ENCODE measurements around the gene WDR45B.

WDR45B gene

DNA sequence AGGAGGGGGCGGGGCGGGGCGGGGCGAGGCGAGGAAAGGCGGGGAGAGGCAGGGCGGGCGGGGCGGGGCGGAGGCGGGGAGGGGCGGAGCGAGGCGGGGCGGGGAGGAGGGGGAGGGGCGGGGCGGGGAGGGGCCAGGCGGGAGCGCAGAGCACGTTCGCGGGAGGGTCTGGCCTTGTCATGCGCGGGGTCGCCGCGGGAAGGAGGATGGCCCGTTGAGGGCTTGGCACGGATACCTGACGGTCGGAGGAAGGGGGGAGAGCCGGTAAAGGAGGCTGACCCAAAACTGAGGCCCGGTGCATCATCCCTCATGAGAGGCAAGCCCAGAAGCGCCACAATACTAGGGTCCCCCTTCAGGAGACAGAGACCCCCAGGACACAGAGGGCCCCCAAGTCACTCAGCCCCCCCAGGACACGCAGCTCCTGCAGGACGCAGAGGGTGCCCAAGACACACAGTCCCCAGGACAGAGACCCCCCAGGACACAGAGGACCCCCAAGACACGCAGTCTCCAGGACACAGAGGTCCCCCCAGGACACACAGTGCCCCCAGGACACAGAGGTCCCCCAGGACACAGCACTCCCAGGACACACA lies 593 bp upstream of the WDR45B start:
- Histone ChIP-seq H3K4me3 (peak overlapping the region; percentile 50 to 92), H3K9me3 (no peaks in the 10 kb centered on the region), H3K27me3 (no peaks in the 10 kb centered on the region), H3K4me1 (peaks cover 0 to 39% (median 23%) of the 10 kb centered on the region in 4 donors), H3K27ac (peak overlapping the region; percentile 86 to 98), H3K36me3 (peaks cover 0 to 10% (median 9%) of the 10 kb centered on the region in 3 donors)
- TF ChIP-seq, protein P1, sequence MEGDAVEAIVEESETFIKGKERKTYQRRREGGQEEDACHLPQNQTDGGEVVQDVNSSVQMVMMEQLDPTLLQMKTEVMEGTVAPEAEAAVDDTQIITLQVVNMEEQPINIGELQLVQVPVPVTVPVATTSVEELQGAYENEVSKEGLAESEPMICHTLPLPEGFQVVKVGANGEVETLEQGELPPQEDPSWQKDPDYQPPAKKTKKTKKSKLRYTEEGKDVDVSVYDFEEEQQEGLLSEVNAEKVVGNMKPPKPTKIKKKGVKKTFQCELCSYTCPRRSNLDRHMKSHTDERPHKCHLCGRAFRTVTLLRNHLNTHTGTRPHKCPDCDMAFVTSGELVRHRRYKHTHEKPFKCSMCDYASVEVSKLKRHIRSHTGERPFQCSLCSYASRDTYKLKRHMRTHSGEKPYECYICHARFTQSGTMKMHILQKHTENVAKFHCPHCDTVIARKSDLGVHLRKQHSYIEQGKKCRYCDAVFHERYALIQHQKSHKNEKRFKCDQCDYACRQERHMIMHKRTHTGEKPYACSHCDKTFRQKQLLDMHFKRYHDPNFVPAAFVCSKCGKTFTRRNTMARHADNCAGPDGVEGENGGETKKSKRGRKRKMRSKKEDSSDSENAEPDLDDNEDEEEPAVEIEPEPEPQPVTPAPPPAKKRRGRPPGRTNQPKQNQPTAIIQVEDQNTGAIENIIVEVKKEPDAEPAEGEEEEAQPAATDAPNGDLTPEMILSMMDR (IDR thresholded peaks at IDR 0.05), result no peak
- DNase-seq, result peak; percentile 47 to 87
- intact Hi-C loops (cut with DNase I; ENCODE audit: low total_unique reads), result loop anchor here (5.0 kb wide), 1 partner anchor 103 kb away; the partner anchor contains the start of gene TBCD

DNA sequence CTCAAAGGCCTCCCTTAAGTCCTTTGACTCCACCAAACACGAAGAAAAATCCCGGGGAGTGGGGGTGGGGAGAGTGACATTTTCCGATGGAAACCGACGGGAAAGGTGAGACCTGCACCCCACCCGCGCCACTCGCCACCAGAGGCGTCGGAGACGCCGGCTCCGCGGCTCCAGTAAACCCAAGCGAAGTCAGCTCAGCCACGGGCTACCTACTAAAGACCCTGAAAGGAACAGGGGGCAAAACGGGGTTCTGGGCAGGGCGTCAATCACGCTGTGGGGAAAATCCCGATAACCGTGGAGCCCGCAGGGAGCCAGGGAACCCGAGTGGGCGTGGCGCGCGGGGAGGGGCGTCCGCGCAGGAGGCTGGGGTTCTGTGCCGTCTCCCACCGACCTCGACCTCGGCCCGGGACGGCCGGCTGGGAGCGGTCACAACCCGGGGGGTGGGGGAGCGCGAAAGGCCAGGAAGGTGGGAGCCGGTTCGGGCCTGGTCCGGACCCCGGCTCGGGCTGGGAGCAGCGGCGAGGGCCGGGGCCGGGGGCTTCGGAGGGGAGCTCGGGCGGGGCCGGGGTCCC lies 565 bp downstream of the WDR45B start:
- DNase-seq, result peak; percentile 28 to 79
- no peaks in the 10 kb centered on the region for H3K9me3 ChIP-seq
- intact Hi-C loops (cut with DNase I; ENCODE audit: low total_unique reads), result loop anchor here (5.0 kb wide), 1 partner anchor 105 kb away; the partner anchor contains the start of gene TBCD
- peak overlapping the region; percentile 91 to 92 for H3K4me3 ChIP-seq
- TF ChIP-seq, protein P1 (IDR thresholded peaks at IDR 0.05), result no peak
- H3K36me3 ChIP-seq, result peaks cover 11 to 22% (median 21%) of the 10 kb centered on the region in 3 donors
- H3K27me3 ChIP-seq, result no peaks in the 10 kb centered on the region
- peak overlapping the region; percentile 97 to 98 for H3K27ac ChIP-seq
- H3K4me1 ChIP-seq, result peaks cover 0 to 39% (median 23%) of the 10 kb centered on the region in 4 donors

DNA sequence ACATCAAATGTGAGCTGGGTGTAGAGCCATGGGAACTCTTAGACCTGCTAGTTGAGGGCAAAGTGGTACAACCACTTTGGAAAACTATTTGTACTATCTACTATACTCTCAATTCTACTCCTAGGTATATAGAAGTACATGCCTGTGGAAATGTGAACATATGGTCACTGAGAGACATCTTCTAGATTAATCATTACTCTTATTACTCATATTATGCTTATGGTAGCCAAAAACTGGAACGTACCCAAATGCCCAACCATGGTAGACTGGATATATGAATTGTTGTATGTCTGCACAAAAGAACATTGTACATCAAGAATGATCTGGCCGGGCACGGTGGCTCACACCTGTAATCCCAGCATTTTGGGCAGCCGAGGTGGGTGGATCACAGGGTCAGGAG lies 2.7 kb downstream of the WDR45B start:
- H3K36me3 ChIP-seq, result peaks cover 20 to 43% (median 34%) of the 10 kb centered on the region in 3 donors
- intact Hi-C loops (cut with DNase I; ENCODE audit: low total_unique reads), result loop anchor here (5.0 kb wide), 1 partner anchor 107 kb away; the partner anchor contains the start of gene TBCD
- H3K4me1 ChIP-seq, result peaks cover 0 to 42% (median 25%) of the 10 kb centered on the region in 4 donors

DNA sequence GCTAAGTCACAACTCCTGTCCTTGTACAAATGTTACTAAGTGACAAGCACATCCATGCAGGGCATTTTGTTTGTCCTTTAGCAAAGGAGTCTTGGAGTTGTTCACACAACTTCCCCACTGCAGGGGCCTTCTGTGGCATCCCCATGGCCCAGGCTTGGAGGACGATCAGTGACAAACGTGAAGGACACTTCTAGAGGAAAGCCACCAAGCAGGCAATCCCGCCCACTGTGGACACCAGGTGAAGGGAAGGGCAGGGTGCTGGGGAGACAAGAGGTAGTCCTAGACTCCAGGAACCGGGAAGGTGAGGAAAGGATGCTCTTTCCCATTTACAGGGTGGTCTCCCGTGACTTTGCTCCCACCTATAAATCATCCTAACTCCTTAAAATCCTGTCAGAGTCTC lies 4.1 kb downstream of the WDR45B start:
- H3K27ac ChIP-seq, result no peak overlapping the region
- intact Hi-C loops (cut with DNase I; ENCODE audit: low total_unique reads), result no loop called here
- no peaks in the 10 kb centered on the region for H3K27me3 ChIP-seq
- no peak for DNase-seq
- peaks cover 20 to 57% (median 38%) of the 10 kb centered on the region in 3 donors for H3K36me3 ChIP-seq
- H3K4me1 ChIP-seq, result peaks cover 0 to 48% (median 23%) of the 10 kb centered on the region in 4 donors
- H3K9me3 ChIP-seq, result no peaks in the 10 kb centered on the region
- no peak overlapping the region for H3K4me3 ChIP-seq
- TF ChIP-seq, protein P1 (IDR thresholded peaks at IDR 0.05), result no peak

More for the DNA sequence above, 2.7 kb downstream of the WDR45B start:
- Histone ChIP-seq H3K27me3 (no peaks in the 10 kb centered on the region), H3K9me3 (no peaks in the 10 kb centered on the region), H3K27ac (no peak overlapping the region), H3K4me3 (no peak overlapping the region)
- DNase-seq, result no peak
- TF ChIP-seq, protein P1 (IDR thresholded peaks at IDR 0.05), result no peak

DNA sequence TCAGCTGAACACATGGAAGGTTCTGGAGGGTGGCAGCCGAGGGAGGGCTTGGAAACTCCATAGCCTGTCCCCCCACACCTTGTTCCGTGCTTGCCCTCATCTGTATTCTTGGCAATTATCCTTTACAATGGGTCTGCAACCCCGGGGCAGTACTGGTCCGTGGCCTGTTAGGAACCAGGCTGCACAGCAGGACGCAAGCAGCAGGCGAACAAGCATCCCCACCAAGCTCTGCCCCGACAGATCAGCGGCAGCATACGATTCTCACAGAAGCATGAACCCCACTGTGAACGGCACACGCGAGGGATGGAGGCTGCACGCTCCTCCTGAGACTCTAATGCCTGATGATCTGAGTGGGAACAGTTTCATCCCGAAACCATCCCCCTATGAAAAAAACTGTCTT lies 6.2 kb downstream of the WDR45B start:
- Histone ChIP-seq H3K4me1 (peaks cover 0 to 41% (median 16%) of the 10 kb centered on the region in 4 donors), H3K27me3 (no peaks in the 10 kb centered on the region), H3K27ac (no peak overlapping the region), H3K36me3 (peaks cover 20 to 56% (median 40%) of the 10 kb centered on the region in 3 donors), H3K9me3 (no peaks in the 10 kb centered on the region), H3K4me3 (no peak overlapping the region)
- intact Hi-C loops (cut with DNase I; ENCODE audit: low total_unique reads), result no loop called here
- TF ChIP-seq, protein P1 (IDR thresholded peaks at IDR 0.05), result no peak
- DNase-seq, result no peak
